ENCODE measurements around the gene NPAS4. TPM values are rescaled to one million over a fixed set of nuclear protein-coding genes. Genes with fewer than 3 reads are reported as not detected.

NPAS4 gene
- total and polyA plus RNA-seq, 2 of the 4 experiments (the other 2 are of a cell fraction) = under 0.01 to 0.77 TPM

- H2AK5ac ChIP-seq (ENCODE audit: low read depth, low read length) = no peak overlapping the region
- no peak overlapping the region for H3K4me3 ChIP-seq (ENCODE audit: insufficient read depth, low read depth, low read length)
- H2AFZ ChIP-seq (replicated peaks; ENCODE audit: low read length, poor library complexity) = no peak overlapping the region
- H2BK20ac ChIP-seq (ENCODE audit: low read depth, low read length) = no peak overlapping the region
- H3K9me3 ChIP-seq (ENCODE audit: control insufficient read depth, insufficient read depth, low read length) = no peaks in the 10 kb centered on the region
- no peak overlapping the region for H2BK5ac ChIP-seq (ENCODE audit: low read depth, low read length, poor library complexity, severe bottlenecking)
- no peak overlapping the region for H4K8ac ChIP-seq (ENCODE audit: low read depth in 2 of 2, low read length in 2 of 2)
- H3K27ac ChIP-seq (ENCODE audit: insufficient read depth, low read length) = no peak overlapping the region
- intact Hi-C loops (cut with micrococcal nuclease) = loop anchor here (5.0 kb wide), 1 partner anchor 43 kb away; no protein-coding TSS in a partner anchor
- CTCF ChIA-PET = interaction anchor here (0.5 to 1.6 kb wide), 13 partner anchors 8 to 595 kb away, joined by 3 to 6 read pairs (median 3); partner anchors contain the start of genes MRPL11 and RIN1
- H2BK15ac ChIP-seq (ENCODE audit: low read depth, low read length) = no peak overlapping the region
- H3K23ac ChIP-seq (ENCODE audit: low read depth, low read length) = no peak overlapping the region
- H3K9me1 ChIP-seq (ENCODE audit: insufficient read depth, low read length) = no peaks in the 10 kb centered on the region
- POLR2A ChIA-PET (ENCODE audit: unreplicated experiment) = no interaction called here
- no peak overlapping the region for H2BK120ac ChIP-seq (ENCODE audit: low read depth, low read length)
- H3K36me3 ChIP-seq (ENCODE audit: control insufficient read depth, insufficient read depth, low read length) = no peaks in the 10 kb centered on the region
- no peak overlapping the region for H4K5ac ChIP-seq (ENCODE audit: low read depth, low read length)
- H3K14ac ChIP-seq (replicated peaks; ENCODE audit: low read depth, low read length) = no peak overlapping the region
- peak; percentile 77 for ATAC-seq (ENCODE audit: low read depth)
- H3K18ac ChIP-seq (ENCODE audit: low read depth, low read length) = no peak overlapping the region
- no peak overlapping the region for H3K9ac ChIP-seq (ENCODE audit: low read depth, low read length)
- no TSS peak for BruUV-seq (replicated peaks)
- in situ Hi-C loops (cut with MboI; ENCODE audit: low sequenced_read_pairs) = loop anchor here (5.0 kb wide), 1 partner anchor 82 kb away; no protein-coding TSS in a partner anchor
- no peak overlapping the region for H2AK9ac ChIP-seq (replicated peaks; ENCODE audit: low read depth, low read length, poor library complexity)
- dilution Hi-C loops (cut with HindIII; ENCODE audit: low sequenced_read_pairs, unreplicated experiment) = no loop called here
- H3K4me2 ChIP-seq (ENCODE audit: low read depth, low read length) = no peak overlapping the region
- WGBS, 2 experiments (ENCODE audit: extremely low coverage in 2 of 2, insufficient read length in 1 of 2) = 8% methylated on average over 5 of the region's 8 CpGs; no CpG with 5 or more reads in 1 of the 2 experiments
- no peaks in the 10 kb centered on the region for H4K20me1 ChIP-seq (ENCODE audit: insufficient read depth, low read length)
- H3K4me1 ChIP-seq (ENCODE audit: control insufficient read depth, insufficient read depth, low read length) = no peaks in the 10 kb centered on the region
- DNase-seq = peak; percentile 73
- no peak overlapping the region for H3K56ac ChIP-seq (ENCODE audit: extremely low read depth, insufficient read depth, low read length)
- TF ChIP-seq RFX5 (IDR thresholded peaks at IDR 0.05; ENCODE audit: low read depth, low read length) (no peak), SMC3 (IDR thresholded peaks at IDR 0.05; ENCODE audit: low read depth, low read length) (peak; percentile 47), CTCF (conservative IDR thresholded peaks at IDR 0.05; ENCODE audit: low read depth, low read length) (peak; percentile 80), MAFK (IDR thresholded peaks at IDR 0.05; ENCODE audit: low read depth, low read length) (no peak), RAD21 (IDR thresholded peaks at IDR 0.05; ENCODE audit: low read length) (peak; percentile 69), CHD1 (IDR thresholded peaks at IDR 0.05; ENCODE audit: low read depth, low read length) (no peak), NFE2L2 (IDR thresholded peaks at IDR 0.05; ENCODE audit: low read depth, low read length) (no peak), FOS (IDR thresholded peaks at IDR 0.05; ENCODE audit: low read depth, low read length) (no peak)
- H3K4ac ChIP-seq (ENCODE audit: low read depth, low read length) = no peak overlapping the region
- no peaks in the 10 kb centered on the region for H3K79me1 ChIP-seq (ENCODE audit: low read depth in 1 of 2, low read length in 2 of 2)
- H3K27me3 ChIP-seq (ENCODE audit: control insufficient read depth, insufficient read depth, low read length) = peaks cover 7% of the 10 kb centered on the region
- no peak overlapping the region for H4K91ac ChIP-seq (ENCODE audit: insufficient read depth, low read depth, low read length)
These were observed 32.0 kb upstream of the NPAS4 start for GRCh38 chr11:66388780-66389386.
